H1 (cell line): ENCODE measurements around the gene CASP1. TPM values are rescaled to one million over a fixed set of nuclear protein-coding genes. Genes with fewer than 3 reads are reported as not detected.

ENCODE experiments used
- POLR2AphosphoS5 ChIP-seq: IDR thresholded peaks from 2 replicates; pipeline ENCODE4 v1.6.1; 2011; ENCODE audit warnings: low read depth, low read length
- SRF ChIP-seq: IDR thresholded peaks from 2 replicates; pipeline ENCODE4 v1.6.1; 2011; ENCODE audit warnings: mild to moderate bottlenecking, low read depth, low read length, moderate library complexity
- polyA plus RNA-seq, 7 experiments: library from polyadenylated mRNA; depleted of rRNA in 3 of 7; stranded (reverse) in 5 of 7; unstranded in 2 of 7; fragments of >200 nt in 5 of 7; fragments of 200-250 nt in 2 of 7; gene quantifications; 1 replicate in 5 of 7; 2 replicates in 1 of 7; 4 replicates in 1 of 7; pipeline versions ENCODE4 v1.2.1 to v1.2.3, GENCODE V29; 2011 to 2013; ENCODE audit warnings: missing spikeins in 2 of 7, mixed read lengths in 2 of 7
- total RNA-seq: library from RNA; stranded (reverse); fragmentation: NEBNext Ultra II Directional; extraction: Animal tissue kit (Norgen Biotek cat#: 25700); gene quantifications from 2 replicates; pipeline ENCODE4 v1.2.1, GENCODE V29; 2021

The CASP1 gene
- total and polyA plus RNA-seq, 2 of the 8 experiments (the other 6 are each of a cell fraction or from before 2014, with no cell fraction given): not detected

- TF ChIP-seq POLR2AphosphoS5: no peak
- no peak for TF ChIP-seq SRF
Measured at GRCh38 chr11:105034813-105035620, at the start of gene CASP1 (continued).
